Neuronal stem cell (in vitro differentiated cells): ENCODE results near the gene FOXP2.

ENCODE experiments used
- DNase-seq: peaks from one replicate; pipeline ENCODE4 v3.0.0-alpha.2; 2013; ENCODE audit warnings: low spot score
- H2AFZ ChIP-seq: one replicate; pipeline ENCODE4 v1.6.1; 2013; ENCODE audit warnings: mild to moderate bottlenecking, low read length, inconsistent platforms
- H2AK5ac ChIP-seq: 2 replicates; pipeline ENCODE4 v1.6.1; 2013; ENCODE audit warnings: low read depth, mild to moderate bottlenecking, inconsistent platforms, low read length, moderate library complexity, mixed read lengths
- H2BK120ac ChIP-seq: 2 replicates; pipeline ENCODE4 v1.6.1; 2013; ENCODE audit warnings: low read depth, mild to moderate bottlenecking, inconsistent platforms, low read length, moderate library complexity, mixed read lengths
- H2BK12ac ChIP-seq: one replicate; pipeline ENCODE4 v1.6.1; 2013; ENCODE audit warnings: low read length, inconsistent platforms
- H2BK15ac ChIP-seq: 2 replicates; pipeline ENCODE4 v1.6.1; 2013; ENCODE audit warnings: mild to moderate bottlenecking, low read length, inconsistent platforms, mixed read lengths
- H2BK5ac ChIP-seq: one replicate; pipeline ENCODE4 v1.6.1; 2013; ENCODE audit warnings: inconsistent platforms, mild to moderate bottlenecking, low read length, moderate library complexity
- H3K14ac ChIP-seq: one replicate; pipeline ENCODE4 v1.6.1; 2013; ENCODE audit warnings: low read length, inconsistent platforms
- H3K18ac ChIP-seq: 2 replicates; pipeline ENCODE4 v1.6.1; 2013; ENCODE audit warnings: low read length, inconsistent platforms
- H3K23ac ChIP-seq: 2 replicates; pipeline ENCODE4 v1.6.1; 2013; ENCODE audit warnings: low read depth, mild to moderate bottlenecking, mixed read lengths, low read length, inconsistent platforms; ENCODE audit not compliant: poor library complexity
- H3K27ac ChIP-seq: replicated peaks from 3 replicates; pipeline ENCODE4 v1.5.1; 2013; ENCODE audit warnings: low read length, inconsistent platforms
- H3K27me3 ChIP-seq, 3 experiments: 2 replicates each; pipeline ENCODE4 v1.6.1; 2013; ENCODE audit warnings: low read length in 3 of 3, mild to moderate bottlenecking in 2 of 3, inconsistent platforms in 1 of 3, low read depth in 1 of 3, mixed read lengths in 1 of 3, moderate library complexity in 1 of 3; ENCODE audit not compliant: control insufficient read depth in 3 of 3, insufficient read depth in 3 of 3
- H3K36me3 ChIP-seq, 2 donors: replicated peaks in 1 of 2; 2 replicates each; pipeline ENCODE4 v1.6.1; 2013; ENCODE audit warnings: low read length in 2 of 2; ENCODE audit not compliant: control insufficient read depth in 2 of 2, insufficient read depth in 2 of 2
- H3K4ac ChIP-seq: 2 replicates; pipeline ENCODE4 v1.6.1; 2013; ENCODE audit warnings: inconsistent platforms, mild to moderate bottlenecking, low read length, moderate library complexity
- H3K4me1 ChIP-seq, 2 donors: 1 replicate in 1 of 2; 2 replicates in 1 of 2; pipeline ENCODE4 v1.6.1; 2013; ENCODE audit warnings: low read length in 2 of 2, low read depth in 1 of 2; ENCODE audit not compliant: control insufficient read depth in 2 of 2, insufficient read depth in 1 of 2
- H3K4me2 ChIP-seq: one replicate; pipeline ENCODE4 v1.6.1; 2013; ENCODE audit warnings: mild to moderate bottlenecking, low read length, inconsistent platforms; ENCODE audit not compliant: insufficient read depth, poor library complexity, severe bottlenecking
- H3K4me3 ChIP-seq, 2 donors: 2 replicates each; pipeline ENCODE4 v1.5.1; 2013; ENCODE audit warnings: low read length in 2 of 2, mild to moderate bottlenecking in 2 of 2, inconsistent platforms in 1 of 2, moderate library complexity in 1 of 2
- H3K79me1 ChIP-seq: one replicate; pipeline ENCODE4 v1.6.1; 2013; ENCODE audit warnings: low read depth, mild to moderate bottlenecking, inconsistent platforms, low read length, moderate library complexity
- H3K9ac ChIP-seq: one replicate; pipeline ENCODE4 v1.6.1; 2013; ENCODE audit warnings: mild to moderate bottlenecking, low read depth, low read length, inconsistent platforms; ENCODE audit not compliant: poor library complexity
- H3K9me3 ChIP-seq, 2 donors: replicated peaks in 1 of 2; 2 replicates each; pipeline versions ENCODE3 to v1.6.1; 2013; ENCODE audit warnings: low read length in 2 of 2, mild to moderate bottlenecking in 2 of 2, inconsistent platforms in 1 of 2, low read depth in 1 of 2, mixed read lengths in 1 of 2, moderate library complexity in 1 of 2; ENCODE audit not compliant: control insufficient read depth in 2 of 2, insufficient read depth in 1 of 2
- H4K8ac ChIP-seq: one replicate; pipeline ENCODE4 v1.6.1; 2013; ENCODE audit warnings: low read depth, mild to moderate bottlenecking, inconsistent platforms, low read length, moderate library complexity
- H4K91ac ChIP-seq: one replicate; pipeline ENCODE4 v1.6.1; 2013; ENCODE audit warnings: low read length, low read depth, mild to moderate bottlenecking, inconsistent platforms; ENCODE audit not compliant: poor library complexity
- WGBS, 2 donors: extraction: QIAGEN DNeasy Blood & Tissue Kit; methylation state at CpG; one replicate each; pipeline ENCODE4 v1.1.7; 2013; ENCODE audit warnings: missing lambda C conversion rate in 2 of 2, mixed read lengths in 1 of 2; ENCODE audit not compliant: insufficient read length in 2 of 2, insufficient replicate concordance in 1 of 2; ENCODE audit errors: extremely low coverage in 2 of 2; 5-methylcytosine and 5-hydroxymethylcytosine counted together

Gene FOXP2

GRCh38 chr7:114656466-114656865, 241.9 kb downstream of the FOXP2 start:
- Histone ChIP-seq H2BK120ac (no peak overlapping the region), H2BK5ac (no peak overlapping the region), H3K4ac (no peak overlapping the region), H2AFZ (no peak overlapping the region), H3K27me3 (no peaks in the 10 kb centered on the region), H3K23ac (no peak overlapping the region), H3K14ac (no peak overlapping the region), H3K9me3 (no peaks in the 10 kb centered on the region), H2BK12ac (no peak overlapping the region), H3K9ac (no peak overlapping the region), H3K18ac (no peak overlapping the region), H3K4me3 (no peak overlapping the region), H3K36me3 (peaks cover 0 to 38% of the 10 kb centered on the region in 2 donors), H3K79me1 (no peaks in the 10 kb centered on the region), H3K27ac (no peak overlapping the region), H2BK15ac (no peak overlapping the region), H4K8ac (no peak overlapping the region), H3K4me2 (no peak overlapping the region), H4K91ac (no peak overlapping the region), H3K4me1 (peaks cover 0 to 11% of the 10 kb centered on the region in 2 donors), H2AK5ac (no peak overlapping the region)
- no peak for DNase-seq
- no CpG with 5 or more reads among the region's 3 CpGs for WGBS, 2 donors

- Histone ChIP-seq H3K4me1 (peaks cover 0 to 15% of the 10 kb centered on the region in 2 donors), H3K23ac (no peak overlapping the region), H3K27ac (no peak overlapping the region), H3K14ac (no peak overlapping the region), H3K4ac (no peak overlapping the region), H3K9ac (no peak overlapping the region), H2AFZ (no peak overlapping the region), H2BK12ac (no peak overlapping the region), H2BK5ac (no peak overlapping the region), H3K4me2 (no peak overlapping the region), H3K36me3 (peaks cover 0 to 38% of the 10 kb centered on the region in 2 donors), H3K4me3 (no peak overlapping the region), H2BK120ac (no peak overlapping the region), H3K27me3 (no peaks in the 10 kb centered on the region), H2BK15ac (no peak overlapping the region), H3K9me3 (no peaks in the 10 kb centered on the region), H4K91ac (no peak overlapping the region), H4K8ac (no peak overlapping the region), H2AK5ac (no peak overlapping the region), H3K18ac (no peak overlapping the region), H3K79me1 (no peaks in the 10 kb centered on the region)
- no CpG with 5 or more reads among the region's 2 CpGs for WGBS, 2 donors
- no peak for DNase-seq
These were observed 242.7 kb downstream of the FOXP2 start for GRCh38 chr7:114657279-114657678.

- Histone ChIP-seq H2BK5ac (no peak overlapping the region), H4K91ac (no peak overlapping the region), H3K9me3 (no peaks in the 10 kb centered on the region), H2AFZ (no peak overlapping the region), H3K9ac (no peak overlapping the region), H3K79me1 (no peaks in the 10 kb centered on the region), H2AK5ac (no peak overlapping the region), H3K14ac (no peak overlapping the region), H3K4me1 (peaks cover 0 to 15% of the 10 kb centered on the region in 2 donors), H2BK120ac (no peak overlapping the region), H3K23ac (no peak overlapping the region), H3K27me3 (no peaks in the 10 kb centered on the region), H3K18ac (no peak overlapping the region), H3K27ac (no peak overlapping the region), H2BK12ac (no peak overlapping the region), H2BK15ac (no peak overlapping the region), H3K36me3 (peaks cover 0 to 36% of the 10 kb centered on the region in 2 donors), H3K4me2 (no peak overlapping the region), H3K4me3 (no peak overlapping the region), H4K8ac (no peak overlapping the region), H3K4ac (no peak overlapping the region)
- DNase-seq: no peak
- no CpG with 5 or more reads among the region's 4 CpGs for WGBS, 2 donors
These were observed 243.6 kb downstream of the FOXP2 start for GRCh38 chr7:114658216-114658615.

- Histone ChIP-seq H2BK5ac (no peak overlapping the region), H3K4me1 (peaks cover 0 to 15% of the 10 kb centered on the region in 2 donors), H3K4me2 (no peak overlapping the region), H3K9me3 (no peaks in the 10 kb centered on the region), H2BK15ac (no peak overlapping the region), H3K4me3 (no peak overlapping the region), H3K79me1 (no peaks in the 10 kb centered on the region), H2AK5ac (no peak overlapping the region), H4K91ac (no peak overlapping the region), H3K14ac (no peak overlapping the region), H3K18ac (no peak overlapping the region), H2BK120ac (no peak overlapping the region), H3K9ac (no peak overlapping the region), H2AFZ (no peak overlapping the region), H4K8ac (no peak overlapping the region), H3K36me3 (peaks cover 0 to 22% of the 10 kb centered on the region in 2 donors), H2BK12ac (no peak overlapping the region), H3K27me3 (no peaks in the 10 kb centered on the region), H3K4ac (no peak overlapping the region), H3K27ac (no peak overlapping the region), H3K23ac (no peak overlapping the region)
- DNase-seq: no peak
- no CpG with 5 or more reads among the region's 7 CpGs for WGBS, 2 donors
These were observed 245.0 kb downstream of the FOXP2 start for GRCh38 chr7:114659409-114660125.
